HL-60 (cell line): Measurements from ENCODE around the gene BRMS1.
"Not testable (repeated sequence)": the region's sequence is repeated elsewhere in the genome, so short reads cannot be mapped to it uniquely, and the experiment has no call there.

Experiments
- DNase-seq, 2 experiments: peaks; one replicate each; pipeline ENCODE4 v3.0.0-alpha.2; 2010 to 2020; ENCODE audit warnings: low read depth in 1 of 2, low spot score in 1 of 2
- H3K27ac ChIP-seq: fragments of 250-450 bp; sonication (Bioruptor Pico); replicated peaks from 2 replicates; pipeline ENCODE4 v1.5.1; 2020; ENCODE audit warnings: mild to moderate bottlenecking, moderate library complexity
- H3K27me3 ChIP-seq: fragments of 250-450 bp; sonication (Bioruptor Pico); 2 replicates; pipeline ENCODE4 v1.5.1; 2021; ENCODE audit warnings: mild to moderate bottlenecking, moderate library complexity; ENCODE audit not compliant: insufficient read depth, poor library complexity, severe bottlenecking
- H3K4me3 ChIP-seq: replicated peaks from 2 replicates; pipeline ENCODE4 v1.5.1; 2011; ENCODE audit warnings: mild to moderate bottlenecking, control low read depth, low read length; ENCODE audit not compliant: insufficient read depth
- GABPA ChIP-seq: IDR thresholded peaks from 2 replicates; pipeline ENCODE4 v1.6.1; 2012; ENCODE audit warnings: low read depth
- POLR2AphosphoS5 ChIP-seq: IDR thresholded peaks from 2 replicates; pipeline ENCODE4 v1.6.1; 2012; ENCODE audit warnings: low read depth
- REST ChIP-seq: IDR thresholded peaks from 2 replicates; pipeline ENCODE4 v1.6.1; 2012; ENCODE audit warnings: low read depth; ENCODE audit not compliant: insufficient replicate concordance
- SPI1 ChIP-seq: IDR thresholded peaks from 2 replicates; pipeline ENCODE4 v1.6.1; 2012; ENCODE audit warnings: low read depth, mild to moderate bottlenecking, borderline replicate concordance
- TF ChIP-seq, protein P1 (sequence below): IDR thresholded peaks from one replicate; pipeline ENCODE4 v1.5.1; 2011; ENCODE audit warnings: low read length, control low read depth, inconsistent platforms; ENCODE audit not compliant: insufficient read depth

Gene BRMS1

GRCh38 chr11:66310803-66311440 is 34.0 kb downstream of the BRMS1 start:
- DNase-seq, H3K27ac ChIP-seq, H3K4me3 ChIP-seq, H3K27me3 ChIP-seq: not testable (repeated sequence)

- no peak for DNase-seq
- Histone ChIP-seq H3K4me3 (no peak overlapping the region), H3K27ac (no peak overlapping the region), H3K27me3 (no peaks in the 10 kb centered on the region)
- TF ChIP-seq SPI1 (no peak), POLR2AphosphoS5 (no peak), REST (no peak), GABPA (no peak)
- TF ChIP-seq, protein P1, sequence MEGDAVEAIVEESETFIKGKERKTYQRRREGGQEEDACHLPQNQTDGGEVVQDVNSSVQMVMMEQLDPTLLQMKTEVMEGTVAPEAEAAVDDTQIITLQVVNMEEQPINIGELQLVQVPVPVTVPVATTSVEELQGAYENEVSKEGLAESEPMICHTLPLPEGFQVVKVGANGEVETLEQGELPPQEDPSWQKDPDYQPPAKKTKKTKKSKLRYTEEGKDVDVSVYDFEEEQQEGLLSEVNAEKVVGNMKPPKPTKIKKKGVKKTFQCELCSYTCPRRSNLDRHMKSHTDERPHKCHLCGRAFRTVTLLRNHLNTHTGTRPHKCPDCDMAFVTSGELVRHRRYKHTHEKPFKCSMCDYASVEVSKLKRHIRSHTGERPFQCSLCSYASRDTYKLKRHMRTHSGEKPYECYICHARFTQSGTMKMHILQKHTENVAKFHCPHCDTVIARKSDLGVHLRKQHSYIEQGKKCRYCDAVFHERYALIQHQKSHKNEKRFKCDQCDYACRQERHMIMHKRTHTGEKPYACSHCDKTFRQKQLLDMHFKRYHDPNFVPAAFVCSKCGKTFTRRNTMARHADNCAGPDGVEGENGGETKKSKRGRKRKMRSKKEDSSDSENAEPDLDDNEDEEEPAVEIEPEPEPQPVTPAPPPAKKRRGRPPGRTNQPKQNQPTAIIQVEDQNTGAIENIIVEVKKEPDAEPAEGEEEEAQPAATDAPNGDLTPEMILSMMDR = no peak
Measured at GRCh38 chr11:66310324-66310723, 34.6 kb downstream of the BRMS1 start.

DNA sequence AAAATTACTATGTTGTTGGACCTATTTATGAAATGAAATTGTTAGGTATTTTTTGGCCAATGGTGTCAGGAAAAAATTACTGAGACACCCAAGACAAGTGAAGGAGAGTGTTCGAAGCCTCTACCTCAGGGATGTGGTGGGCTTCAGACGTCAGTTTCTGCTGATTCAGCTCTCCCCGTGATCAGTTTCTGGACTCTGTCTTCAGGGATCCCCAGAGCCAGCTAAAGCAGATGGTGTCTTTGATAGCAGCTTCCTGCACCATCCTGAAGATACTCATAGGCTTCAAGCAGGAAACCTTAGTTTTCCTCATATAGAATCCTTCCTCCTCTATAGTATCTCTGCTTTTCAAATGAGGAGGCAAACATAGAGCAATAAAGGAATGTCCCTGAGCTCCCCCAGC is 35.4 kb downstream of the BRMS1 start:
- no peak overlapping the region for H3K27ac ChIP-seq
- no peak overlapping the region for H3K4me3 ChIP-seq
- no peak for DNase-seq
- TF ChIP-seq REST = no peak
- TF ChIP-seq, protein P1 = no peak
- TF ChIP-seq SPI1 = no peak
- no peak for TF ChIP-seq GABPA
- TF ChIP-seq POLR2AphosphoS5 = no peak
- no peaks in the 10 kb centered on the region for H3K27me3 ChIP-seq

DNA sequence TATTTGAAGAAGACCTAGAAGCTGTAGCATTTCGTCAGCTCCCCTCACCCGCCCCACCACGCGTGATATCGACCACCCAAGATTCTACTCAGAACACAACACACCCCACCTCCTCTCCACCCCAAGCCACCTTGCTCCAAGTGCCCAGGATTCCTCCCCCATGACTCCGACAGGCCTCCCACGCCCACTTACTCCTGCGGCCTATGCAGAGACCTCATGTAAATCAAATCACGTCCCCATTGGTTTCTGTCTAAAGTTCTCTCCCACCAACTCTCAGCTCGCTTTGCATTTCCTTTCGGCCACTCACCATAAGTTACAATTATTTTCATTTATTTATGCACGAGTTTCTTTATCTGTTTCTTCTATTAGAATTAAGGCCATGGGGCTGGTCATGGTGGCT is 42.2 kb downstream of the BRMS1 start:
- DNase-seq = no peak
- TF ChIP-seq POLR2AphosphoS5 (no peak), SPI1 (no peak), GABPA (no peak), REST (no peak)
- TF ChIP-seq, protein P1 = no peak
- no peak overlapping the region for H3K4me3 ChIP-seq
- H3K27ac ChIP-seq = no peak overlapping the region
- no peaks in the 10 kb centered on the region for H3K27me3 ChIP-seq
